Uterus (tissue), 4 donors: ENCODE data around the gene ARHGAP18. TPM values are rescaled to one million over a fixed set of nuclear protein-coding genes. Genes with fewer than 3 reads are reported as not detected.

Experiments used
- DNase-seq, 2 donors: peaks; one replicate each; pipeline ENCODE4 v3.0.0-alpha.2; 2019 to 2020
- H3K27ac ChIP-seq, 2 donors: fragments of 200-600 bp; sonication (generic); 1 replicate in 1 of 2; 2 replicates in 1 of 2; pipeline ENCODE4 v1.5.1; 2016 to 2018
- H3K27me3 ChIP-seq, 2 donors: fragments of 200-600 bp; sonication (generic); one replicate each; pipeline ENCODE4 v1.5.1; 2018 to 2019; ENCODE audit warnings: control low read depth in 1 of 2
- H3K36me3 ChIP-seq, 2 donors: fragments of 200-600 bp; sonication (generic); one replicate each; pipeline ENCODE4 v1.5.1; 2019; ENCODE audit warnings: control low read depth in 1 of 2
- H3K4me1 ChIP-seq, 2 donors: fragments of 200-600 bp; sonication (generic); one replicate each; pipeline ENCODE4 v1.5.1; 2018 to 2019; ENCODE audit warnings: control low read depth in 1 of 2
- H3K4me3 ChIP-seq, 2 donors: fragments of 200-600 bp; sonication (generic); 1 replicate in 1 of 2; 2 replicates in 1 of 2; pipeline ENCODE4 v1.5.1; 2018 to 2019; ENCODE audit warnings: mild to moderate bottlenecking in 1 of 2
- H3K9me3 ChIP-seq, 2 donors: fragments of 200-600 bp; sonication (generic); one replicate each; pipeline ENCODE4 v1.5.1; 2019; ENCODE audit warnings: control low read depth in 1 of 2
- CTCF ChIP-seq, 4 experiments: fragments of 200-600 bp in 2 of 4; fragments of 450-650 bp in 2 of 4; sonication (generic) in 2 of 4; IDR thresholded peaks; one replicate each; pipeline ENCODE4 v1.5.1; 2016 to 2019; ENCODE audit warnings: antibody characterized with exemption in 4 of 4, mild to moderate bottlenecking in 2 of 4, moderate library complexity in 1 of 4
- POLR2A ChIP-seq, 2 donors: fragments of 450-650 bp; IDR thresholded peaks; one replicate each; pipeline ENCODE4 v1.6.1; 2016; ENCODE audit warnings: antibody characterized with exemption in 2 of 2, mild to moderate bottlenecking in 1 of 2, moderate library complexity in 1 of 2
- intact Hi-C: fragments of 100-400 bp; cut with DNase I; formaldehyde crosslinking; loops from one replicate; pipeline ENCODE4 v1.15.1; 2023; ENCODE audit warnings: low total_unique reads
- total RNA-seq, 4 donors: library from RNA; depleted of rRNA in 3 of 4; stranded (reverse); fragments of >200 nt in 3 of 4; gene quantifications; one replicate each; pipeline versions ENCODE4 v1.1.0 to v1.2.4, GENCODE V29; 2014 to 2023
- donor health status: DM: yes; HTN: yes; CAD: no.

ARHGAP18 gene
- total RNA-seq, 4 donors from 2014 or later: 6.3 to 36.7 (median 15.4) TPM

GRCh38 chr6:129635396-129636130 lies 74.4 kb downstream of the ARHGAP18 start:
- TF ChIP-seq CTCF (IDR thresholded peaks at IDR 0.05) (no peak), POLR2A (IDR thresholded peaks at IDR 0.05) (no peak)
- Histone ChIP-seq H3K4me3 (no peak overlapping the region), H3K27me3 (no peaks in the 10 kb centered on the region), H3K27ac (no peak overlapping the region), H3K36me3 (no peaks in the 10 kb centered on the region), H3K9me3 (no peaks in the 10 kb centered on the region), H3K4me1 (no peaks in the 10 kb centered on the region)
- intact Hi-C loops: no loop called here
- no peak for DNase-seq

- H3K27ac ChIP-seq: no peak overlapping the region
- H3K4me1 ChIP-seq: no peaks in the 10 kb centered on the region
- no peaks in the 10 kb centered on the region for H3K36me3 ChIP-seq
- H3K9me3 ChIP-seq: no peaks in the 10 kb centered on the region
- H3K4me3 ChIP-seq: no peak overlapping the region
- intact Hi-C loops: no loop called here
- H3K27me3 ChIP-seq: no peaks in the 10 kb centered on the region
- DNase-seq: no peak
- TF ChIP-seq POLR2A (IDR thresholded peaks at IDR 0.05) (no peak), CTCF (IDR thresholded peaks at IDR 0.05) (no peak)
Measured at GRCh38 chr6:129634411-129635230, 75.4 kb downstream of the ARHGAP18 start.

DNA sequence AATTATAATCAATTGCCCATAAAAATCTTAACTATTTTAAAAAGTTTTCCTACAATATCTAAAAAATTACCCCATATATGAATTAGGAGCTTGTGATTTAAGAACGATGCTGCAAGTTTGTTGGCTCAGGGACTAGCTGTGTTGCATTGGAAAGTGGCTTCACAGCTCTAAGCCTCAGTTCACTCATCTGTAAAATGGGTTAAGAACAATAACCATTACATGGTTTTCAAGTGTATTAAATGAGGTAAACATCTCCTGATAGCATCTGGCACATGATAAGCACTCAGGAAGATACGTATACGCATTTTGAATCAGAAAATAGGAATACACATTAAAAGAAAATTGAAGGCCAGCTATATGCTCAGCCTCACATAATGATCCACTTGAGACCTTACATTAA lies 76.4 kb downstream of the ARHGAP18 start:
- intact Hi-C loops: no loop called here
- no peaks in the 10 kb centered on the region for H3K4me1 ChIP-seq
- TF ChIP-seq POLR2A (IDR thresholded peaks at IDR 0.05) (no peak), CTCF (IDR thresholded peaks at IDR 0.05) (no peak)
- no peak overlapping the region for H3K27ac ChIP-seq
- H3K27me3 ChIP-seq: no peaks in the 10 kb centered on the region
- no peak overlapping the region for H3K4me3 ChIP-seq
- H3K9me3 ChIP-seq: no peaks in the 10 kb centered on the region
- no peak for DNase-seq
- no peaks in the 10 kb centered on the region for H3K36me3 ChIP-seq

DNA sequence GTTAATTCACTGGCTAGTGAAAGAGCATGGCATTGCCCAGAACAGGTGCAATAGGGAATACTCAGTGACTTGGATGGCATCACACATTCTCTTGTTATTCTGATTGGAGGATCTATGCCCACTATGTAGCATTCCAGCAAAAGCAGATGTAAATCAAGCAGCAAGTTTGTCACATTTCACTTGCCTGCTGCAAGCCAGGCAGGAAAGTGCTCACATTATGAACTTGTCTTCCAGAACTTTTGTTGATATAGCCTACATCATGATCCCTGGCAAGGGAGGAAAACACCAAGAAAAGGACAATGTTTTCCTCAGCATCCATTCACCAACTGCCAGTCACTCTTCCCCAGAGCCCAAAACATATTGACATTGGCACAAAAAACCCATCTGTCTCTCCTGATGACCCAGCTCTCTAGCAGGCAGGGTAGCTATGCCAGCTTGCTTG lies 77.8 kb downstream of the ARHGAP18 start:
- no peak for DNase-seq
- intact Hi-C loops: no loop called here
- no peak for TF ChIP-seq CTCF (IDR thresholded peaks at IDR 0.05)
- TF ChIP-seq POLR2A (IDR thresholded peaks at IDR 0.05): no peak
- H3K9me3 ChIP-seq: no peaks in the 10 kb centered on the region
- H3K4me1 ChIP-seq: no peaks in the 10 kb centered on the region
- no peak overlapping the region for H3K27ac ChIP-seq
- H3K27me3 ChIP-seq: no peaks in the 10 kb centered on the region
- no peaks in the 10 kb centered on the region for H3K36me3 ChIP-seq
- H3K4me3 ChIP-seq: no peak overlapping the region

DNA sequence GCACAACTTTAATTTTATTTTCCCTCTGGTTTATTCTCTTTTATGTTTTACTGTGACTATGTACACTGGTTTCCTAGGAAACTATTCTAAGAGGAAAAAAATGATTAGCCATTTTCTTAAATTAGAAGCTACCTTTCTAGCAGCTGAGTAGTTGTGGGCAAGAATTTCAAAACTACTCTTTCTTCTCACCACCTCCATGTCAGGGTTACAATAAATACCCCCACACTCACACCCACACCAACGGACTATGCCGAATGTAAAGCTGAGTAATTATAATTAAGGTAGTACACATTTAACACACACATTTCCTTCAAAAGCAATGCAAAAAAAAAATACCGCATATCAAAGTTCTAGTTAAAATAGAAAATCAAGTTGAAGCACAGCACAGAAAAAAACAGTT lies 78.9 kb downstream of the ARHGAP18 start:
- no peaks in the 10 kb centered on the region for H3K27me3 ChIP-seq
- no peaks in the 10 kb centered on the region for H3K4me1 ChIP-seq
- DNase-seq: no peak
- no peaks in the 10 kb centered on the region for H3K9me3 ChIP-seq
- no peak overlapping the region for H3K4me3 ChIP-seq
- no peak for TF ChIP-seq POLR2A (IDR thresholded peaks at IDR 0.05)
- TF ChIP-seq CTCF (IDR thresholded peaks at IDR 0.05): no peak
- H3K36me3 ChIP-seq: no peaks in the 10 kb centered on the region
- intact Hi-C loops: no loop called here
- H3K27ac ChIP-seq: no peak overlapping the region
